ENCODE data around the gene ZNF260.
"Not testable (repeated sequence)": the region's sequence is repeated elsewhere in the genome, so short reads cannot be mapped to it uniquely, and the experiment has no call there.

The ZNF260 gene

GRCh38 chr19:36528194-36528920 lies at the start of gene ZNF260:
ZNF260 (minus strand) TSS chr19:36528271; CDS start chr19:36515238, 13,033 bp downstream.
- peak; percentile 99 for DNase-seq (ENCODE audit: low spot score)

- DNase-seq (ENCODE audit: low spot score), result no peak
Observed at GRCh38 chr19:36577271-36577996, 49.4 kb upstream of the ZNF260 start.

GRCh38 chr19:36574741-36575140 lies 46.7 kb upstream of the ZNF260 start:
- no peak for DNase-seq (ENCODE audit: low spot score)

GRCh38 chr19:36573895-36574720 lies 46.0 kb upstream of the ZNF260 start:
- DNase-seq (ENCODE audit: low spot score), result no peak

GRCh38 chr19:36573020-36573894 lies 45.2 kb upstream of the ZNF260 start, which contains the start of gene ZNF529:
ZNF529 (minus strand) TSS chr19:36573292; CDS start chr19:36572346, 946 bp downstream.
- DNase-seq (ENCODE audit: low spot score), result peak; percentile 90

GRCh38 chr19:36572593-36573019 lies 44.5 kb upstream of the ZNF260 start:
- DNase-seq (ENCODE audit: low spot score), result no peak

- DNase-seq (ENCODE audit: low spot score), result no peak
Observed at GRCh38 chr19:36564391-36564790, 36.3 kb upstream of the ZNF260 start.

GRCh38 chr19:36547001-36547732 lies 19.1 kb upstream of the ZNF260 start:
- DNase-seq (ENCODE audit: low spot score), result no peak

- DNase-seq (ENCODE audit: low spot score), result no peak
Observed at GRCh38 chr19:36528921-36529518, 949 bp upstream of the ZNF260 start.

GRCh38 chr19:36527873-36528193 lies 238 bp downstream of the ZNF260 start:
- no peak for DNase-seq (ENCODE audit: low spot score)

GRCh38 chr19:36527341-36527740 lies 730 bp downstream of the ZNF260 start:
- DNase-seq (ENCODE audit: low spot score), result no peak

- no peak for DNase-seq (ENCODE audit: low spot score)
Observed at GRCh38 chr19:36526581-36526980, 1.5 kb downstream of the ZNF260 start.

GRCh38 chr19:36524617-36525016 lies 3.5 kb downstream of the ZNF260 start:
- no peak for DNase-seq (ENCODE audit: low spot score)

GRCh38 chr19:36514012-36514612 lies 14.0 kb downstream of the ZNF260 start:
- DNase-seq (ENCODE audit: low spot score), result no peak

GRCh38 chr19:36508325-36508724 lies 19.7 kb downstream of the ZNF260 start:
- no peak for DNase-seq (ENCODE audit: low spot score)

- no peak for DNase-seq (ENCODE audit: low spot score)
Observed at GRCh38 chr19:36501973-36502372, 26.1 kb downstream of the ZNF260 start.

- DNase-seq (ENCODE audit: low spot score), result no peak
Observed at GRCh38 chr19:36497001-36497400, 31.1 kb downstream of the ZNF260 start.

- peak; percentile 76 for DNase-seq (ENCODE audit: low spot score)
Observed at GRCh38 chr19:36492689-36493453, 35.2 kb downstream of the ZNF260 start.

GRCh38 chr19:36490846-36491245 lies 37.2 kb downstream of the ZNF260 start:
- not testable (repeated sequence) for DNase-seq (ENCODE audit: low spot score)
